Mucosa of descending colon (tissue), 3 donors: Measurements from ENCODE around the gene FBXL22. TPM values are rescaled to one million over a fixed set of nuclear protein-coding genes. Genes with fewer than 3 reads are reported as not detected.

ENCODE experiments used
- ATAC-seq: fragments of 200-7000 bp; cut with Tn5 transposase; one replicate; pipeline ENCODE4 v1.9.1; 2020; ENCODE audit warnings: mild to moderate bottlenecking, moderate library complexity
- DNase-seq, 3 donors: peaks; one replicate each; pipeline ENCODE4 v3.0.0-alpha.2; 2020
- H3K36me3 ChIP-seq: fragments of 200-600 bp; one replicate; pipeline ENCODE4 v1.8.0; 2021; ENCODE audit warnings: low read depth, mild to moderate bottlenecking
- H3K4me1 ChIP-seq: fragments of 200-600 bp; one replicate; pipeline ENCODE4 v1.8.0; 2021; ENCODE audit warnings: low read depth, mild to moderate bottlenecking
- H3K4me3 ChIP-seq: fragments of 200-600 bp; one replicate; pipeline ENCODE4 v1.8.0; 2021; ENCODE audit warnings: mild to moderate bottlenecking
- H3K9me3 ChIP-seq: fragments of 200-600 bp; one replicate; pipeline ENCODE4 v1.8.0; 2021; ENCODE audit warnings: mild to moderate bottlenecking
- CTCF ChIP-seq: fragments of 200-600 bp; IDR thresholded peaks from one replicate; pipeline ENCODE4 v1.8.0; 2022; ENCODE audit warnings: antibody characterized with exemption, mild to moderate bottlenecking
- intact Hi-C, 2 donors: fragments of 100-400 bp; cut with DNase I in 1 of 2; cut with micrococcal nuclease in 1 of 2; formaldehyde crosslinking; loops; one replicate each; pipeline versions ENCODE4 v1.11.0 to v1.11.1; 2022; cut with DNase I, micrococcal nuclease
- total RNA-seq, 3 donors: library from RNA; stranded (reverse); fragmentation: NEBNext Ultra II Directional in 2 of 3; extraction: Animal tissue kit (Norgen Biotek cat#: 25700) in 2 of 3; gene quantifications; one replicate each; pipeline versions ENCODE4 v1.2.1 to v1.2.4, GENCODE V29; 2021 to 2023
- donor health status: DM: no; HTN: no; CAD: no; lungs with moderate emphysema.
- donor health status: DM: no; HTN: no; CAD: no.
- donor health status: DM: no; HTN: yes; CAD: no.

The FBXL22 gene
- total RNA-seq, 3 donors from 2014 or later, result 4.2 to 37.5 (median 5.1) TPM

GRCh38 chr15:63606308-63606707 is 9.1 kb downstream of the FBXL22 start:
- no peak for TF ChIP-seq CTCF
- ATAC-seq (no peak), DNase-seq (no peak)
- H3K9me3 ChIP-seq, result no peaks in the 10 kb centered on the region
- H3K4me1 ChIP-seq, result peaks cover 11% of the 10 kb centered on the region
- H3K36me3 ChIP-seq, result no peaks in the 10 kb centered on the region
- intact Hi-C loops, result no loop called here
- H3K4me3 ChIP-seq, result no peak overlapping the region

- no peaks in the 10 kb centered on the region for H3K9me3 ChIP-seq
- TF ChIP-seq CTCF, result no peak
- no peaks in the 10 kb centered on the region for H3K36me3 ChIP-seq
- DNase-seq (no peak), ATAC-seq (no peak)
- peaks cover 13% of the 10 kb centered on the region for H3K4me1 ChIP-seq
- intact Hi-C loops, result no loop called here
- no peak overlapping the region for H3K4me3 ChIP-seq
Observed at GRCh38 chr15:63608989-63609388, 11.8 kb downstream of the FBXL22 start.

GRCh38 chr15:63609448-63609847 is 12.3 kb downstream of the FBXL22 start:
- Histone ChIP-seq H3K4me3 (no peak overlapping the region), H3K4me1 (peaks cover 13% of the 10 kb centered on the region), H3K36me3 (no peaks in the 10 kb centered on the region), H3K9me3 (no peaks in the 10 kb centered on the region)
- intact Hi-C loops, result no loop called here
- ATAC-seq, result no peak
- TF ChIP-seq CTCF, result no peak
- DNase-seq, result no peak

GRCh38 chr15:63610209-63610841 is 13.1 kb downstream of the FBXL22 start:
- no peaks in the 10 kb centered on the region for H3K9me3 ChIP-seq
- no peak for TF ChIP-seq CTCF
- no peak overlapping the region for H3K4me3 ChIP-seq
- DNase-seq (peak; percentile 64 to 87 (median 67)), ATAC-seq (peak; percentile 84)
- intact Hi-C loops, result no loop called here
- H3K36me3 ChIP-seq, result no peaks in the 10 kb centered on the region
- H3K4me1 ChIP-seq, result peaks cover 13% of the 10 kb centered on the region

GRCh38 chr15:63611177-63611576 is 14.0 kb downstream of the FBXL22 start:
- no peaks in the 10 kb centered on the region for H3K36me3 ChIP-seq
- no peaks in the 10 kb centered on the region for H3K9me3 ChIP-seq
- intact Hi-C loops, result no loop called here
- H3K4me3 ChIP-seq, result no peak overlapping the region
- no peak for DNase-seq
- TF ChIP-seq CTCF, result no peak
- H3K4me1 ChIP-seq, result peaks cover 13% of the 10 kb centered on the region
- no peak for ATAC-seq

- no peak for TF ChIP-seq CTCF
- DNase-seq (no peak), ATAC-seq (no peak)
- Histone ChIP-seq H3K36me3 (no peaks in the 10 kb centered on the region), H3K4me3 (no peak overlapping the region), H3K9me3 (no peaks in the 10 kb centered on the region), H3K4me1 (peaks cover 13% of the 10 kb centered on the region)
- intact Hi-C loops, result no loop called here
Observed at GRCh38 chr15:63612300-63612699, 15.1 kb downstream of the FBXL22 start.
